ENCODE results near the gene SMCO3. TPM values are rescaled to one million over a fixed set of nuclear protein-coding genes. Genes with fewer than 3 reads are reported as not detected.
"Not testable (repeated sequence)": the region's sequence is repeated elsewhere in the genome, so short reads cannot be mapped to it uniquely, and the experiment has no call there.

SMCO3 gene
- total RNA-seq, 1 donor from 2014 or later: 1.4 TPM

GRCh38 chr12:14775636-14775980 is 38.4 kb downstream of the SMCO3 start:
- DNase-seq (ENCODE audit: low read depth in 2 of 2): no peak

DNA sequence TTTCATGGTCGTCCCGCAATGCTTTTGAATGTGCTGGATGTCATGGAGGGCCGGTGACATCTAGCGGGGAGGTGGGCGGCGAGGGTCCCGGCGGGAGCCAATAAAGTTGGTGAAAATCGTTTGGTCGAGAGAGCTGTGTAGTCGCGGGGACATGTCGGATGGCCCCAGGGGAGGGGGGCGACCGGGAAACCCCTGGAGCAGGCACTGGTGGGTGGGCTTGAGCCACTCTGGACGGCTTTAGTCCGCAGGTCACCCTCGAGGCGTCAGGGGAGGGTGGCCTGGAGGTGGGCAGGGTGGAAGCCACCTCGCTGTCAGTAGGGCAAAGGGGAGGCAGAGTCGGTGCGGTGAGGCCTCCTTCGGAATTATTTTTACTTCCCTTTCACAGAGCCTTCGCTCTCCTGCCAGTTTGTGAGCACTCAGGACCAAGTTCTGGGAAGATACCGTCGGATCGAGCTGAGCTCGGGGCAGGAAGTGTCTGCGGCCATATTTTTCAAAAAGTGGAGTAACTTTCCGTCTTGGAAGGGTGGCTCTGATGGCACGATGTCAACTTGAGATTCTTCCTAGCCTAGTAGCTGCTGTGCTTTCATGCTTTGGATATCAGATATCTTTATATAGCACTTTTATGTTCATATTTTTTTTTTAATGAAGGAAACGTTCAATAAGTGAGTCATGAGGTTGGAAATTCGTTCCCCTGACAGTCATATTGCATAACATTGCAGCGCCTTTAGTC is 38.9 kb downstream of the SMCO3 start:
- DNase-seq (ENCODE audit: low read depth in 2 of 2): peak in 1 of 2 donors; percentile 52

DNA sequence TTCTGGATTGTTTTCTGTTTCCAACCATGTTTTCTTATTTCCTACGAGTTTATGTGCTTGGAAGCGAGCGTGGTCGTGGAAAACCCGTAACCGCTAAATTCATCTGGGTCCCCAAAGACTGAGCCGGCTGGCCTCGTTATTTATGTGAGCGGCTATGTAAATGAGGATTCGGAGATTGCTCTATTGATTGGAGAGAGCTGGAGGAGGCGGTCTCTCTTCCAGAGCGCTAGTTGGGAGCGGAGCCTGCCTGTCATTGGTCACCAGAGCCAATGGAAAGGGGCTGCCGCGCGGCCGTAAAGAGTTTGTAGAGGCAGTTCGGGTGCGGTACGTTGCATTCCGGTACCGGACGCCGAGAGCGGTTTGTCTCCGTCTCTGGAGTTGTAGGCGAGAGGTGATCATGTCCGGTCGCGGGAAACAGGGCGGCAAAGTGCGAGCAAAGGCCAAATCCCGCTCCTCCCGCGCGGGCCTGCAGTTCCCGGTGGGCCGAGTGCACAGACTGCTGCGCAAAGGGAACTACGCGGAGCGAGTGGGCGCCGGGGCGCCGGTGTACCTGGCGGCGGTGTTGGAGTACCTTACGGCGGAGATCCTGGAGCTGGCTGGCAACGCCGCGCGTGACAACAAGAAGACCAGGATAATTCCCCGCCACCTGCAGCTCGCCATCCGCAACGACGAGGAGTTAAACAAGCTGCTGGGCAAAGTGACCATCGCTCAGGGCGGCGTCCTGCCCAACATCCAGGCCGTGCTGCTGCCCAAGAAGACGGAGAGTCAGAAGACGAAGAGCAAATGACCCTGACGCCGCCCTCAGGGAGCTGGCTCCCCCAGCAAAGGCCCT is 39.7 kb downstream of the SMCO3 start:
- peak; percentile 93 to 97 for DNase-seq (ENCODE audit: low read depth in 2 of 2)

- DNase-seq (ENCODE audit: low read depth in 2 of 2): no peak
These were observed 40.3 kb downstream of the SMCO3 start for GRCh38 chr12:14773685-14774073.

DNA sequence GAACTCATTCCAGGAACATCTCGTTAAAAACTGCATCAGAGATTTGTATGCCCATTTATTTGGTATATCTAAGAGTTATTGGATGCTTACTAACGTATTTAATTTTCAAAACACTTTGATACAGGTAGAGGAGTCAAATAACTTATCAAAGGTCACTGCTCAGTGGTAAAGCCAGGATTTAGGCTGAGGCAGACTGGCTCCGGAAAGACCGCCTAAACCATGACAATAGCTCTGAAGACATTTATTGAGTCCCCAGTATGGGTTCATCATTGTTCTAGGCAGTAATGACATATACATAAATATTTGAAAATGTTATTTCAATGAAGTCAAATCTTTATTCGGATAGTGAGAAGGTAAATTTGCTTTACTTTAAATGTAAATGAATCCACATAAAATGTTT is 41.0 kb downstream of the SMCO3 start:
- DNase-seq (ENCODE audit: low read depth in 2 of 2): no peak

GRCh38 chr12:14771651-14772137 is 42.3 kb downstream of the SMCO3 start:
- DNase-seq (ENCODE audit: low read depth in 2 of 2): no peak

- peak; percentile 92 to 94 for DNase-seq (ENCODE audit: low read depth in 2 of 2)
These were observed 43.2 kb downstream of the SMCO3 start for GRCh38 chr12:14770496-14771461.

- peak; percentile 48 to 78 for DNase-seq (ENCODE audit: low read depth in 2 of 2)
These were observed 44.0 kb downstream of the SMCO3 start for GRCh38 chr12:14769969-14770495.

DNA sequence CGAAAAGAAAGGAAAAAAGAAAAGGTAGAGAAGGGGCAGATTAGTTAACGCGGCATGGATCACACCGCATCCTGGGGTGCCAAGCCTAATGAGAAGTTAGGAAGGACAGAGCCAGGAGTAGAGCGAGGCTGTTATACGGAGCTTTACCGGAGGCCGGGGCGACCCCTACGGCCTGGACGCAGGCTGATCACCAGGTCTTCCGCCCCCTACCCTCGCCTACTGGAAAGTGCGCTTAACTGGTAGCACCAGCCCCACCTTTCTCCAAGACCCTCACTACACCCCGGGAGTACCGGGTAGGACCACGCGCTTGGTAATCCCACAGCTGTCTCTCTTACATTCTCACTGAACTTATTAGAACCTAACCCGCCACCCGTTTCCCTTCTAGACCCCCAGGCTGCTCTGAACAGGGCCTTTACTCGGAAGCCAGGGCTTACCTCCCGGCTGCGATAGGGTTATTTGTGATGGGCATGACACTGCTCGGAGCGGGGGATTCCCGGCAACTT is 44.5 kb downstream of the SMCO3 start:
- DNase-seq (ENCODE audit: low read depth in 2 of 2): peak in 1 of 2 donors; percentile 35

GRCh38 chr12:14768823-14769405 is 45.1 kb downstream of the SMCO3 start:
- no peak for DNase-seq (ENCODE audit: low read depth in 2 of 2)

GRCh38 chr12:14767617-14768016 is 46.4 kb downstream of the SMCO3 start:
- no peak for DNase-seq (ENCODE audit: low read depth in 2 of 2)

- no peak for DNase-seq (ENCODE audit: low read depth in 2 of 2)
These were observed 47.2 kb downstream of the SMCO3 start for GRCh38 chr12:14766649-14767215.

- DNase-seq (ENCODE audit: low read depth in 2 of 2): not testable (repeated sequence)
These were observed 48.0 kb downstream of the SMCO3 start for GRCh38 chr12:14766020-14766419.

DNA sequence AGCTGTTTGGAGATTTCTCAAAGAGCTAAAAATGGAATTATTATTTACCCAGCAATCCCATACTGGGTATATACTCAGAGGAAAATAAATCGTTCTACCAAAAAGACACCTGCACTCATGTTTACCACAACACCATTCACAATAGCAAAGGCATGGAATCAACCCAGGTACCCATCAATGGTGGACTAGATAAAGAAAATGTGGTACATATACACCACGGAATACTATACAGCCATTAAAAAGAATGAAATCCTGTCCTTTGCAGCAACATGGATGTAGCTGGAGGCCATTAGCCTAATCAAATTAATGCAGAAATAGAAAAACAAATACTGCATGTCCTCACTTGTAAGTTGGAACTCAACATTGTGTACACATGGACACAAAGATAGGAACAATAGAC is 48.6 kb downstream of the SMCO3 start:
- DNase-seq (ENCODE audit: low read depth in 2 of 2): no peak

DNA sequence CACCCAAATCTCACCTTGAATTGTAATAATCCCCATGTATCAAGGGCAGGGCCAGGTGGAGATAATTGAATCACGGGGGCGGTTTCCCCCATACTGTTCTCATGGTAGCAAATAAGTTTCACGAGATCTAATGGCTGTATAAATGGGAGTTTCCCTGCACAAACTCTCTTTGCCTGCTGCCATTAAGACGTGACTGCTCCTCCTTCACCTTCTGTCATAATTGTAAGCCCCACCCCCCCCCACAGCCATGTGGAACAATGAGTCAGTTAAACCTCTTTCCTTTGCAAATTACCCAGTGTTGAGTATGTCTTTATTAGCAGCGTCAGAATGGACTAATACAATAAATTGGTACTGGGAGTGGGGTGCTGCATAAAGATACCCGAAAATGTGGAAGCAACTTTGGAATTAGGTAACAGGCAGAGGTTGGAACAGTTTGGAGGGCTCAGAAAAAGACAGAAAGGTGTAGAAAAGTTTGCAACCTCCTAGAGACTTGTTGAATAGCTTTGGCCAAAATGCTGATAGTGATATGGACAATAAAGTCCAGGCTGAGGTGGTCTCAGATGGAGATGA is 54.2 kb downstream of the SMCO3 start:
- not testable (repeated sequence) for DNase-seq (ENCODE audit: low read depth in 2 of 2)

- DNase-seq (ENCODE audit: low read depth in 2 of 2): peak in 1 of 2 donors; percentile 28
These were observed 57.4 kb downstream of the SMCO3 start for GRCh38 chr12:14756334-14757143.

All from dermis microvascular lymphatic vessel endothelial cell (primary cell).